HG02938 (cell line): ENCODE results near the gene DDX5.
"Not testable (repeated sequence)": the region's sequence is repeated elsewhere in the genome, so short reads cannot be mapped to it uniquely, and the experiment has no call there.

Source experiments
- ATAC-seq: cut with Tn5 transposase; IDR thresholded peaks from one replicate; pipeline ENCODE4 v1.9.1; 2021; ENCODE audit warnings: mild to moderate bottlenecking, moderate library complexity; ENCODE audit not compliant: unreplicated experiment

Gene DDX5

GRCh38 chr17:64508683-64509082 is 2.6 kb upstream of the DDX5 start:
- no peak for ATAC-seq

GRCh38 chr17:64507413-64507782 is 1.3 kb upstream of the DDX5 start:
- ATAC-seq: peak; percentile 16

GRCh38 chr17:64506576-64507412 is 705 bp upstream of the DDX5 start, which contains the start of gene CEP95:
Gene CEP95, plus strand, starts transcription at chr17:64506977. Its CDS starts 121 bp downstream, at chr17:64507098.
- ATAC-seq: peak; percentile 58

GRCh38 chr17:64505340-64506200 is 519 bp downstream of the DDX5 start:
- no peak for ATAC-seq

GRCh38 chr17:64504769-64505339 is 1.2 kb downstream of the DDX5 start:
- ATAC-seq: no peak

GRCh38 chr17:64503821-64504768 is 2.0 kb downstream of the DDX5 start:
- ATAC-seq: no peak

- no peak for ATAC-seq
Observed at GRCh38 chr17:64503341-64503740, 2.7 kb downstream of the DDX5 start.

- no peak for ATAC-seq
Observed at GRCh38 chr17:64502809-64503208, 3.3 kb downstream of the DDX5 start.

- ATAC-seq: no peak
Observed at GRCh38 chr17:64502021-64502420, 4.1 kb downstream of the DDX5 start.

GRCh38 chr17:64500862-64501765 is 5.0 kb downstream of the DDX5 start:
- ATAC-seq: no peak

- no peak for ATAC-seq
Observed at GRCh38 chr17:64500487-64500859, 5.6 kb downstream of the DDX5 start.

- ATAC-seq: no peak
Observed at GRCh38 chr17:64499805-64500486, 6.1 kb downstream of the DDX5 start.

GRCh38 chr17:64498308-64499203 is 7.5 kb downstream of the DDX5 start:
- ATAC-seq: no peak

- no peak for ATAC-seq
Observed at GRCh38 chr17:64497565-64498035, 8.5 kb downstream of the DDX5 start.

- peak; percentile 62 for ATAC-seq
Observed at GRCh38 chr17:64496786-64497564, 9.1 kb downstream of the DDX5 start, which contains the start of gene POLG2. Gene POLG2, minus strand, starts transcription at chr17:64497054. Its CDS starts 86 bp downstream, at chr17:64496968.

- ATAC-seq: no peak
Observed at GRCh38 chr17:64496348-64496785, 9.7 kb downstream of the DDX5 start.

- not testable (repeated sequence) for ATAC-seq
Observed at GRCh38 chr17:64495300-64495699, 10.8 kb downstream of the DDX5 start.
